Mucosa of descending colon (tissue), 3 donors: ENCODE data around the gene BRME1. TPM values are rescaled to one million over a fixed set of nuclear protein-coding genes. Genes with fewer than 3 reads are reported as not detected.

Experiments
- ATAC-seq: fragments of 200-7000 bp; cut with Tn5 transposase; one replicate; pipeline ENCODE4 v1.9.1; 2020; ENCODE audit warnings: mild to moderate bottlenecking, moderate library complexity
- DNase-seq, 3 donors: peaks; one replicate each; pipeline ENCODE4 v3.0.0-alpha.2; 2020
- H3K36me3 ChIP-seq: fragments of 200-600 bp; one replicate; pipeline ENCODE4 v1.8.0; 2021; ENCODE audit warnings: low read depth, mild to moderate bottlenecking
- H3K4me1 ChIP-seq: fragments of 200-600 bp; one replicate; pipeline ENCODE4 v1.8.0; 2021; ENCODE audit warnings: low read depth, mild to moderate bottlenecking
- H3K4me3 ChIP-seq: fragments of 200-600 bp; one replicate; pipeline ENCODE4 v1.8.0; 2021; ENCODE audit warnings: mild to moderate bottlenecking
- H3K9me3 ChIP-seq: fragments of 200-600 bp; one replicate; pipeline ENCODE4 v1.8.0; 2021; ENCODE audit warnings: mild to moderate bottlenecking
- intact Hi-C, 2 donors: fragments of 100-400 bp; cut with DNase I in 1 of 2; cut with micrococcal nuclease in 1 of 2; formaldehyde crosslinking; loops; one replicate each; pipeline versions ENCODE4 v1.11.0 to v1.11.1; 2022; cut with DNase I, micrococcal nuclease
- total RNA-seq, 3 donors: library from RNA; stranded (reverse); fragmentation: NEBNext Ultra II Directional in 2 of 3; extraction: Animal tissue kit (Norgen Biotek cat#: 25700) in 2 of 3; gene quantifications; one replicate each; pipeline versions ENCODE4 v1.2.1 to v1.2.4, GENCODE V29; 2021 to 2023
- TF ChIP-seq, protein P1 (sequence below): fragments of 200-600 bp; IDR thresholded peaks from one replicate; pipeline ENCODE4 v1.8.0; 2022; ENCODE audit warnings: antibody characterized with exemption, mild to moderate bottlenecking
- donor health status: DM: no; HTN: no; CAD: no; lungs with moderate emphysema.
- donor health status: DM: no; HTN: no; CAD: no.
- donor health status: DM: no; HTN: yes; CAD: no.

The BRME1 gene
- total RNA-seq, 3 donors from 2014 or later, result 5.5 to 12.9 (median 10.8) TPM

DNA sequence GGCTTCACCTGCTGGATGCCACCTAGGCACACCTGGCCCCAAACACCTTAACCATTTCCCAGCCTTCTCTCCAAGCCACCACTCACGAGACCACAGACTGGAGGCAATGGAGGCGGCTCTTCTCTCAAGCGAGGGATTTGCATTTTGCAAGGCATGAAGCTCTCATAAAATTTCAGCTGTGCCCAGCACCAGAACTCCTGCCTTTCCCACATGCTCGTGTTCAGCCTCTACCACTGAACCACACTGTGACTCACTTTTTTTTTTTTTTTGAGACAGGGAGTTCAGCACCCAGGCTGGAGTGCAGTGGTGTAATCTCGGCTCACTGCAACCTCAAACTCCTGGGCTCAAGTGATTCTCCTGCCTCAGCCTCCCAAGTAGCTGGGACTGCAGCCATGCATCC is 18.4 kb downstream of the BRME1 start:
- ATAC-seq (peak; percentile 12), DNase-seq (no peak)
- H3K36me3 ChIP-seq, result no peaks in the 10 kb centered on the region
- H3K4me3 ChIP-seq, result no peak overlapping the region
- intact Hi-C loops, result loop anchor here in 1 of 2 donors (10.0 kb wide), 1 partner anchor 187 kb away; the partner anchor contains the start of gene MISP3
- peaks cover 42% of the 10 kb centered on the region for H3K4me1 ChIP-seq
- TF ChIP-seq, protein P1, sequence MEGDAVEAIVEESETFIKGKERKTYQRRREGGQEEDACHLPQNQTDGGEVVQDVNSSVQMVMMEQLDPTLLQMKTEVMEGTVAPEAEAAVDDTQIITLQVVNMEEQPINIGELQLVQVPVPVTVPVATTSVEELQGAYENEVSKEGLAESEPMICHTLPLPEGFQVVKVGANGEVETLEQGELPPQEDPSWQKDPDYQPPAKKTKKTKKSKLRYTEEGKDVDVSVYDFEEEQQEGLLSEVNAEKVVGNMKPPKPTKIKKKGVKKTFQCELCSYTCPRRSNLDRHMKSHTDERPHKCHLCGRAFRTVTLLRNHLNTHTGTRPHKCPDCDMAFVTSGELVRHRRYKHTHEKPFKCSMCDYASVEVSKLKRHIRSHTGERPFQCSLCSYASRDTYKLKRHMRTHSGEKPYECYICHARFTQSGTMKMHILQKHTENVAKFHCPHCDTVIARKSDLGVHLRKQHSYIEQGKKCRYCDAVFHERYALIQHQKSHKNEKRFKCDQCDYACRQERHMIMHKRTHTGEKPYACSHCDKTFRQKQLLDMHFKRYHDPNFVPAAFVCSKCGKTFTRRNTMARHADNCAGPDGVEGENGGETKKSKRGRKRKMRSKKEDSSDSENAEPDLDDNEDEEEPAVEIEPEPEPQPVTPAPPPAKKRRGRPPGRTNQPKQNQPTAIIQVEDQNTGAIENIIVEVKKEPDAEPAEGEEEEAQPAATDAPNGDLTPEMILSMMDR, result no peak
- H3K9me3 ChIP-seq, result no peaks in the 10 kb centered on the region

DNA sequence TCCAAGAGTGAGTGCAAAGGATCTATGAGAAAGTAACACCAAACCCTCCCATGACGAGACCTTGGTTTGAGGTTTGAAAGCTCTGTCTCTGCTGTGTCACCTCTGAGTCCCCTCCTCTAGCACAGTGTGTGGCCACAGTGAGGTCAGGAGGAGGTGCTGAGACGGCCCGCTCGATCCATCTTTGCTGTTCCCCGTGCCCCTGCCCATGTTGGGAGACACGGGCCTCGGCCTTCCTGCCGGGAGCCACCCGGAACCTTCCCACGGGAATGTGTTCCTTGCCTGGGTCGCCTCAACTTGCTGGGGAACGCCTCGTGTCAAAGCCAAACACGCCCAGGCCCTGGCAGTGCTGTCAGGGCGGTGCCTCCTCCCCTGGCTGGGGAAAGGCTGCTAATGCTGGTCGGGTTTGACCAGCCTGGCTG is 18.9 kb downstream of the BRME1 start:
- ATAC-seq (peak; percentile 66), DNase-seq (peak; percentile 65 to 87 (median 86))
- Histone ChIP-seq H3K9me3 (no peaks in the 10 kb centered on the region), H3K36me3 (no peaks in the 10 kb centered on the region), H3K4me3 (no peak overlapping the region), H3K4me1 (peaks cover 43% of the 10 kb centered on the region)
- TF ChIP-seq, protein P1, result no peak
- intact Hi-C loops, result loop anchor here in 1 of 2 donors (10.0 kb wide), 1 partner anchor 188 kb away; the partner anchor contains the start of gene MISP3

DNA sequence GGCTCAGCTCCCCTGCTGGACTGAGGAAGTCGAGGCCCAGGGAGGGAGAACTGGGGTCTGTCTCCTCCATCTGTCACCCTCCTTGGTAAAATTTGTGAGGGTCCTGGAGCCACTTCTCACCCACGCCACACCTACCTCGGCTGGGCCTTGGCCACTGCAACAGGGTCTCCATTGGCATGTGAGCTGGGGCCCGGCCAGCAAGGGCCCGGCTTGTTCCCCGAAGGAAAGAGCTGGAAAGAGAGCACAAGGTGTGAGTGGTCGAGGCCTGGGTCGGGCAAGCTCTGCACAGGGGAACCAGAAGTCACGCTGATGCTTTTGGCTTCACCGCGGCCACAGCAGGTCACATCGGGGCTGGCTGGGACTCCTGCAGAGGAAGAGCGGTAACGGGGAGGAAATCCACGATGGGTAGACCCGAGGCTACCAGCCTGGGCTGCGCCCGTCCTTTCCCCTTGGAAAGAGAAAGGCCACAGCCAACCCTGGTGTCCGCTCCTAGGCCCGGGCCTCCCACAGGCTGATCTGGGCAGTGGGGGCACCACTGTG is 20.0 kb downstream of the BRME1 start:
- DNase-seq, result peak in 1 of 3 donors; percentile 45
- TF ChIP-seq, protein P1, result no peak
- Histone ChIP-seq H3K36me3 (no peaks in the 10 kb centered on the region), H3K4me3 (no peak overlapping the region), H3K9me3 (no peaks in the 10 kb centered on the region), H3K4me1 (peaks cover 53% of the 10 kb centered on the region)
- intact Hi-C loops, result loop anchor here in 1 of 2 donors (10.0 kb wide), 1 partner anchor 189 kb away; the partner anchor contains the start of gene MISP3
- ATAC-seq, result no peak

DNA sequence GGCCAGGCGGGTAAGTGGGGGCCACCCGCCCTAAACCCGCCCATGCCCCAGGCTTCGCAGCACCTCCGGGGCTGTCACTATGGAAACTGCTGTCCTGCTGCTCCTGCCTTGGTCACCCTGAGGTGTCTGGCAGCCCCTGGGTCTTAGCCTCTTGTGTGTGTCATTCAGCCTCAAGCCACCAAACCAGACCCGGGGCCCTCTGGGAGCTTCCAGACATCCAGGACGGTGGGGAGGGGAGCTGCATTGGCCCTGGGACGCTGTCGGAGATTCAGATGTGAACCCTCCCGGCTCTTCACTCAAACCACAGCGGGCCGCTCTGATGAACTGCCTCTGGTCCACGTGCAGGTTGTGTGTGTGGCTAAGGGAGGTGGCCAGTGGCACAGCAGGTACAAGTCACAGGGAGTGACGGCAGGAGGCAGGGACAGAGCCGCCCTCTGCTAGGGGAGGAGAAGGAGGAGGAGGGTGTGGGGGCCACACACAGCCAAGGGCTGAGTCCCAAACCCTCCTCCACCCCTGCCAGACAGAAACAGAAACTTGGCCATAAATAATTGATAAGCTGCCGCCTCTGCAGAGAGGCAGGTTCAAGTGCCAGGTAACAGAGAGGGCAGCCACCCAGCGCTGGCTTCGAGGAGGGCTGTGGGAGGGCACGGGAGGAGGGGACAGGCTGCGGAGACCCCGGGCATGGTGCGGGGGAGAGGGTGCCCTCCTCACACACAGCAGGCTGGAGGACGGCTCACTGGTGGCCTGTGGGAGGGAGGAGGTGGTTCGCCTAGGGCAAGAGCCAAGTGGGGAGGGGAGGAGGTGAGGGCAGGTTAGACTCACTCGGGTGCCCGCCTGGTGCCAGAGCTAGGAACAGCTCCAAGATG is 21.0 kb downstream of the BRME1 start:
- no peak overlapping the region for H3K4me3 ChIP-seq
- ATAC-seq, result peak; percentile 63
- DNase-seq, result peak; percentile 76 to 86 (median 78)
- peaks cover 62% of the 10 kb centered on the region for H3K4me1 ChIP-seq
- no peaks in the 10 kb centered on the region for H3K36me3 ChIP-seq
- TF ChIP-seq, protein P1, result no peak
- intact Hi-C loops, result loop anchor here (5.0 to 10.0 kb wide), 2 partner anchors 187 to 190 kb away; partner anchors contain the start of gene MISP3 (in 2 of the 2)
- H3K9me3 ChIP-seq, result no peaks in the 10 kb centered on the region

DNA sequence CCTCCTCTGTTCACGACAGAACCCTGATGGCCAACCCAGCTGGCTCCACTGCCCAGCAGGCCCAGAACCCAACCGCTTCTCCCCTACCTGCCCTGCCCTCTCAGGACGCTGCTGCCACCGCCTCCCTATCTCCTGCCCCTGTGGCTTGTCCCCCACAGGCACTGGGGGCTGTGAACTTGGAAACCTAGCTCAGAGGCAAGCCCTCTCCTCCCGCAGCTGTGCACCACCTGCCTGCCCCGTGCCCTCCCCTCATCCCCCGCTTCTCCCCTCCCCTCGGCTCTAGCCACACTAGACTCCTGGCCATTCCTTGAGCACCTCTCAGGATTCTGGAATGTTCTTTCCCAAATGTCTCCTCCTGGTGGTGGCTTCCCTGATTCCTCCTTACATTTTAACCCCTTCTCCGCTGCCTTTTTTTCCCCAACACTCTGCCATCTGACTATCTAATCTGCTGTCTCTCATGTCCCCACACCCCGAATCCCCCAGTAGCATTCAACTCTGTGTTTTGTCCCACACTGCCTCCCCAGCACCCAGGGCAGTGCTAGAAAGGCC is 22.3 kb downstream of the BRME1 start:
- ATAC-seq (no peak), DNase-seq (no peak)
- Histone ChIP-seq H3K9me3 (no peaks in the 10 kb centered on the region), H3K4me3 (no peak overlapping the region), H3K36me3 (no peaks in the 10 kb centered on the region), H3K4me1 (peaks cover 65% of the 10 kb centered on the region)
- TF ChIP-seq, protein P1, result no peak
- intact Hi-C loops, result loop anchor here (5.0 to 10.0 kb wide), 2 partner anchors 189 to 191 kb away; partner anchors contain the start of gene MISP3 (in 2 of the 2)
